ENCODE data around the gene PML.
"Not testable (repeated sequence)": the region's sequence is repeated elsewhere in the genome, so short reads cannot be mapped to it uniquely, and the experiment has no call there.

Gene PML

GRCh38 chr15:74063425-74064146 lies 69.1 kb downstream of the PML start:
- not testable (repeated sequence) for DNase-seq

- not testable (repeated sequence) for DNase-seq
Measured at GRCh38 chr15:74064183-74064582, 69.7 kb downstream of the PML start.

GRCh38 chr15:74064822-74065221 lies 70.3 kb downstream of the PML start:
- DNase-seq: not testable (repeated sequence)

GRCh38 chr15:74065684-74066411 lies 71.3 kb downstream of the PML start:
- not testable (repeated sequence) for DNase-seq

- DNase-seq: not testable (repeated sequence)
Measured at GRCh38 chr15:74071645-74072044, 77.1 kb downstream of the PML start.

- DNase-seq: not testable (repeated sequence)
Measured at GRCh38 chr15:74072132-74072531, 77.6 kb downstream of the PML start.

- not testable (repeated sequence) for DNase-seq
Measured at GRCh38 chr15:74072614-74073337, 78.3 kb downstream of the PML start.

- not testable (repeated sequence) for DNase-seq
Measured at GRCh38 chr15:74075781-74076180, 81.3 kb downstream of the PML start.

GRCh38 chr15:74082450-74082849 lies 87.9 kb downstream of the PML start, which contains the start of gene GOLGA6A:
TSS of gene GOLGA6A (minus strand) at chr15:74082550. CDS start at chr15:74082509, 41 bp downstream.
- DNase-seq: not testable (repeated sequence)

- DNase-seq: not testable (repeated sequence)
Measured at GRCh38 chr15:74094567-74094966, 100.1 kb downstream of the PML start.

GRCh38 chr15:74095610-74096009 lies 101.1 kb downstream of the PML start:
- not testable (repeated sequence) for DNase-seq

GRCh38 chr15:74096753-74097474 lies 102.4 kb downstream of the PML start:
- DNase-seq: not testable (repeated sequence)
